Glutamatergic neuron (in vitro differentiated cells): ENCODE data around the gene SLC25A3. TPM values are rescaled to one million over a fixed set of nuclear protein-coding genes. Genes with fewer than 3 reads are reported as not detected.

ENCODE experiments used
- DNase-seq: peaks from one replicate; pipeline ENCODE4 v3.0.0; 2022
- H3K27ac Mint-ChIP-seq: one replicate; pipeline ENCODE4 v1.8.0; 2020; ENCODE audit warnings: mild to moderate bottlenecking, mixed read lengths, inconsistent platforms; ENCODE audit not compliant: unreplicated experiment
- H3K27me3 Mint-ChIP-seq: one replicate; pipeline ENCODE4 v1.8.0; 2020; ENCODE audit warnings: mild to moderate bottlenecking, moderate library complexity, mixed read lengths, inconsistent platforms; ENCODE audit not compliant: unreplicated experiment
- H3K36me3 Mint-ChIP-seq: one replicate; pipeline ENCODE4 v1.8.0; 2020; ENCODE audit warnings: mild to moderate bottlenecking, mixed read lengths, inconsistent platforms; ENCODE audit not compliant: unreplicated experiment
- H3K4me1 Mint-ChIP-seq: one replicate; pipeline ENCODE4 v1.8.0; 2020; ENCODE audit warnings: mild to moderate bottlenecking, low read depth, mixed read lengths, inconsistent platforms; ENCODE audit not compliant: unreplicated experiment
- H3K4me3 Mint-ChIP-seq: one replicate; pipeline ENCODE4 v1.8.0; 2020; ENCODE audit warnings: mild to moderate bottlenecking, mixed read lengths, inconsistent platforms; ENCODE audit not compliant: unreplicated experiment
- H3K9me3 Mint-ChIP-seq: one replicate; pipeline ENCODE4 v1.8.0; 2020; ENCODE audit warnings: mild to moderate bottlenecking, moderate library complexity, mixed read lengths, inconsistent platforms; ENCODE audit not compliant: unreplicated experiment
- total RNA-seq: library from RNA; stranded (reverse); fragmentation: NEBNext Ultra II Directional; extraction: Animal tissue kit (Norgen Biotek cat#: 25700); gene quantifications from one replicate; pipeline ENCODE4 v1.2.1, GENCODE V29; 2021; ENCODE audit not compliant: unreplicated experiment
- TF ChIP-seq, protein P1 (sequence below): fragments of 200-600 bp; sonication (generic); IDR thresholded peaks from one replicate; pipeline ENCODE4 v1.5.0; 2021; ENCODE audit not compliant: partially characterized antibody, unreplicated experiment

SLC25A3 gene
- total RNA-seq, 1 donor from 2014 or later: 481 TPM

DNA sequence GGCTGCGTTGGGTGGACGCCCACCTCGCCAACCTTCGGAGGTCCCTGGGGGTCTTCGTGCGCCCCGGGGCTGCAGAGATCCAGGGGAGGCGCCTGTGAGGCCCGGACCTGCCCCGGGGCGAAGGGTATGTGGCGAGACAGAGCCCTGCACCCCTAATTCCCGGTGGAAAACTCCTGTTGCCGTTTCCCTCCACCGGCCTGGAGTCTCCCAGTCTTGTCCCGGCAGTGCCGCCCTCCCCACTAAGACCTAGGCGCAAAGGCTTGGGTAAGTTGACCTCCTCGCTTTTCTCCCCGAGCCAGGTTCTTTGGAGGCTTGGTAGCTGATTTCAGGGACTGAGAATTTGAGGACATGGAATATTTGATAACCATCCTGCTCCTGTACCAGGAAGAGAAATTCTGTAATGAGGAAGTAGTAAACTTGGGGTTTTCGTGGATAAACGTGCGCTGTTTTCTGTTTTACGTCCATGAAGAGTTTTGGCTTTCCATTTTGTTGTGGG lies 52.1 kb downstream of the SLC25A3 start:
- TF ChIP-seq, protein P1, sequence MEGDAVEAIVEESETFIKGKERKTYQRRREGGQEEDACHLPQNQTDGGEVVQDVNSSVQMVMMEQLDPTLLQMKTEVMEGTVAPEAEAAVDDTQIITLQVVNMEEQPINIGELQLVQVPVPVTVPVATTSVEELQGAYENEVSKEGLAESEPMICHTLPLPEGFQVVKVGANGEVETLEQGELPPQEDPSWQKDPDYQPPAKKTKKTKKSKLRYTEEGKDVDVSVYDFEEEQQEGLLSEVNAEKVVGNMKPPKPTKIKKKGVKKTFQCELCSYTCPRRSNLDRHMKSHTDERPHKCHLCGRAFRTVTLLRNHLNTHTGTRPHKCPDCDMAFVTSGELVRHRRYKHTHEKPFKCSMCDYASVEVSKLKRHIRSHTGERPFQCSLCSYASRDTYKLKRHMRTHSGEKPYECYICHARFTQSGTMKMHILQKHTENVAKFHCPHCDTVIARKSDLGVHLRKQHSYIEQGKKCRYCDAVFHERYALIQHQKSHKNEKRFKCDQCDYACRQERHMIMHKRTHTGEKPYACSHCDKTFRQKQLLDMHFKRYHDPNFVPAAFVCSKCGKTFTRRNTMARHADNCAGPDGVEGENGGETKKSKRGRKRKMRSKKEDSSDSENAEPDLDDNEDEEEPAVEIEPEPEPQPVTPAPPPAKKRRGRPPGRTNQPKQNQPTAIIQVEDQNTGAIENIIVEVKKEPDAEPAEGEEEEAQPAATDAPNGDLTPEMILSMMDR: no peak
- peak overlapping the region; percentile 94 for H3K4me3 Mint-ChIP-seq
- peaks cover 6% of the 10 kb centered on the region for H3K27me3 Mint-ChIP-seq
- H3K4me1 Mint-ChIP-seq: no peaks in the 10 kb centered on the region
- no peaks in the 10 kb centered on the region for H3K36me3 Mint-ChIP-seq
- no peak overlapping the region for H3K27ac Mint-ChIP-seq
- H3K9me3 Mint-ChIP-seq: peaks cover 7% of the 10 kb centered on the region
- DNase-seq: no peak

DNA sequence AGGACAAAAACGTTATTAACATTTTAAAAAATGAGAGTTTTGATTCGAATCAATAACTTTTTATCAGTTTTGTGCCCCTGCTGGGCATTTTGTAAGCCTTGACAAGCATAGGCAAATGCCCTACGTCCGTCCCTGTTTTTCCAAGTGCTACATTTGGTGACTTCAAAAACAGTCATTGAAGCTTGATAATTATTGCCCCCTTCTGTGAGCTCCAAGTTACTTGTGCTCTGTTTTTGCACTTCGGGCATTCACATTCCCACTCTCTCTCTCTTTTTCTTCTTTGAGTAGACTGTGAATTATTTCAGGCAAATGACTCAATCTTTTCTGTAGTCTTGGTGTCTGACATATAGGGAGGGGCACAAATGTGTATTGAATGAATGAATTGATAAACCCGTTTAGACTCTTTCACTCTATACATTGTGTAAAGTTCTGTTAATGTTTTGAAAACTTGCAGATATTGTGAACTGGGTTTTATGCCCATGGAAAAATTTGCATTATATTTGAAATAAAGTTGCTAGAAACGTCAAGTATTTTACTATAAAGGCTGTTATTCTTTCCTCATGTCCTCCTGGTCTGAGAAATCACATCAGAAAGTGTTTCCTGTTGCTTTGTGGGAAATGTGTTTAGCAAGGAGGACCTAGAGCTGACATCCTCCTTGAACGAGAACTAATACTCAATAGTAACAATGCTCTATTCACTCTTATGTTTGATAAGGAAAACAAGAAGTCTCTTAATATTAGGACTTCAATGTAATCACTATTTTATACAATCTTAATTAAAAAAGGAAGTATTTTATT lies 53.0 kb downstream of the SLC25A3 start:
- Mint-ChIP-seq H3K4me1 (no peaks in the 10 kb centered on the region), H3K9me3 (peaks cover 7% of the 10 kb centered on the region), H3K36me3 (no peaks in the 10 kb centered on the region), H3K4me3 (peak overlapping the region; percentile 76), H3K27me3 (peaks cover 6% of the 10 kb centered on the region), H3K27ac (no peak overlapping the region)
- no peak for DNase-seq
- TF ChIP-seq, protein P1: no peak

DNA sequence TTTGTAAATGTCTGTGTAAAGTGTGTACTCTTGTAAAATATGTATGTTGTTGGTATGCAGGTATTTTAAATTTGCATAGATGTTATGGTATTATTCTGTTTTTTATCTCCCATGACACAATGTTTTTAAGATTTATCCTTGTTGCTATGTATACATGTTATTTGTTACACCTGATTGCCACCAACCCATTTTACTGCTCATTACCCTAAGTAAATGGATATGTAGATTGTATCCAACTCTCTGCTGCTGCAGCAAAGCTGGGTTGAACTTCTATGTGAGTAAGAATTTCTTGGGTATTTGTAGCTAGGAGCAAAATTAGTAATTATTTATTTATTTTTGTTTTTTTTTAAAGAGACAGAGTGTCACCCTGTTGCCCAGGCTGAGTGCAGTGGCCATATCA lies 57.8 kb downstream of the SLC25A3 start:
- DNase-seq: no peak
- H3K27me3 Mint-ChIP-seq: no peaks in the 10 kb centered on the region
- no peaks in the 10 kb centered on the region for H3K4me1 Mint-ChIP-seq
- H3K9me3 Mint-ChIP-seq: no peaks in the 10 kb centered on the region
- H3K27ac Mint-ChIP-seq: no peak overlapping the region
- H3K36me3 Mint-ChIP-seq: no peaks in the 10 kb centered on the region
- H3K4me3 Mint-ChIP-seq: no peak overlapping the region
- TF ChIP-seq, protein P1: no peak

DNA sequence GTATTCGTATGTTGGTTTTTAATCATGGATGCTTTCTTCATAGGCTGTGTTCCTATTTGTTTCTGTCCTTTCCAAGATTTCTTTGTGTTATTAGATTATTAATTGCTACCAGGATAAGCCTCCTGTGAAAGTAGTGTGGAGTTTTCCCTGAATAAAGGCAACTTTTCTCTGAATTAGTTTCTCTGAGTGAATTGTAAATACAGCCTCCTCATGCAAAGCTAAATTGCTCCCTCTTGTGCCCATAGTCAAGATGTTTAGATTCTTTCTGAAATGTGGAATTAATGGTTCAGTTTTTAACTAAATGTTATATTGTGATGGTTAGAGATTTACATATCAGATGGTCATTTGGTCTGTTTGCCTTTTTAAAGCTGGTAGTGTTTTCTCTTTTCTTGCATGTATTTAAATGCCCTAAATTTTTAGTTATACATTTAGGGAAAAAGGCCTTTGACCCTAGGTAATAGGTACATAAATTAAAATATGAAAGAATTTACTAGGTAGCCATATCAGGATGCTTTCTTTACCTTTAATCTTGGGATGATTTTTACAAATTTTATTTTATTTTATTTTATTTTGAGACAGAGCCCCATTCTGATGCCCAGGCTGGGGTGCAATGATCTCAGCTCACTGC lies 60.5 kb downstream of the SLC25A3 start:
- Mint-ChIP-seq H3K4me3 (no peak overlapping the region), H3K27me3 (no peaks in the 10 kb centered on the region), H3K4me1 (no peaks in the 10 kb centered on the region), H3K36me3 (peaks cover 8% of the 10 kb centered on the region), H3K27ac (no peak overlapping the region), H3K9me3 (no peaks in the 10 kb centered on the region)
- no peak for DNase-seq
- TF ChIP-seq, protein P1: peak; percentile 25

Other genes with a start within 250 kb of the SLC25A3 start
- 80.2 TPM for gene TMPO, start 78.1 kb upstream of the SLC25A3 start, total RNA-seq
- 6.1 TPM for gene IKBIP, start 51.1 kb downstream of the SLC25A3 start, total RNA-seq
- 20.8 TPM for gene APAF1, start 51.6 kb downstream of the SLC25A3 start, total RNA-seq